Activated T-helper 2 cell treated with anti-CD3 and anti-CD28 coated beads, Interferon-gamma antibody, Interleukin-2, Interleukin-4, amounts not matched to agents 10 μg/mL and 5 μg/mL and 100 μg/mL, durations not matched to agents 14 hours and 24 hours and 36 hours (primary cell): ENCODE results near the gene HTR3A. TPM values are rescaled to one million over a fixed set of nuclear protein-coding genes. Genes with fewer than 3 reads are reported as not detected.
A peak's percentile ranks its signal among the peaks of the same experiment; 100 is the strongest.

Experiments used
- DNase-seq: peaks from one replicate; pipeline ENCODE4 v3.0.0; 2021; ENCODE audit warnings: low spot score
- H3K27ac Mint-ChIP-seq: one replicate; pipeline ENCODE4 v1.8.0; 2021; ENCODE audit warnings: mixed read lengths
- H3K27me3 Mint-ChIP-seq: one replicate; pipeline ENCODE4 v1.8.0; 2021; ENCODE audit warnings: low read depth, mixed read lengths
- H3K36me3 Mint-ChIP-seq: one replicate; pipeline ENCODE4 v1.8.0; 2021; ENCODE audit warnings: low read depth, mixed read lengths
- H3K4me1 Mint-ChIP-seq: one replicate; pipeline ENCODE4 v1.8.0; 2021; ENCODE audit warnings: low read depth, mixed read lengths
- H3K4me3 Mint-ChIP-seq: one replicate; pipeline ENCODE4 v1.8.0; 2021; ENCODE audit warnings: low read depth, mild to moderate bottlenecking, moderate library complexity, mixed read lengths
- H3K9me3 Mint-ChIP-seq: one replicate; pipeline ENCODE4 v1.8.0; 2021; ENCODE audit warnings: mixed read lengths
- intact Hi-C: fragments of 100-400 bp; cut with micrococcal nuclease; formaldehyde crosslinking; loops from one replicate; pipeline ENCODE4 v1.15.1; 2023
- total RNA-seq: library from RNA; stranded (reverse); gene quantifications from 2 replicates; pipeline ENCODE4 v1.2.3, GENCODE V29; 2022

HTR3A gene
- total RNA-seq, 1 donor from 2014 or later, result not detected

- Mint-ChIP-seq H3K4me3 (no peak overlapping the region), H3K9me3 (no peaks in the 10 kb centered on the region), H3K36me3 (no peaks in the 10 kb centered on the region), H3K27ac (no peak overlapping the region), H3K4me1 (peaks cover 1% of the 10 kb centered on the region), H3K27me3 (peaks cover 23% of the 10 kb centered on the region)
- DNase-seq, result no peak
- intact Hi-C loops, result no loop called here
Observed at GRCh38 chr11:114031967-114032320, 57.0 kb downstream of the HTR3A start.

GRCh38 chr11:114033066-114033465 lies 58.2 kb downstream of the HTR3A start:
- no peaks in the 10 kb centered on the region for H3K36me3 Mint-ChIP-seq
- peaks cover 31% of the 10 kb centered on the region for H3K27me3 Mint-ChIP-seq
- intact Hi-C loops, result no loop called here
- H3K27ac Mint-ChIP-seq, result no peak overlapping the region
- no peak overlapping the region for H3K4me3 Mint-ChIP-seq
- H3K9me3 Mint-ChIP-seq, result no peaks in the 10 kb centered on the region
- no peak for DNase-seq
- peaks cover 1% of the 10 kb centered on the region for H3K4me1 Mint-ChIP-seq

- no peaks in the 10 kb centered on the region for H3K36me3 Mint-ChIP-seq
- no peak for DNase-seq
- no peaks in the 10 kb centered on the region for H3K9me3 Mint-ChIP-seq
- intact Hi-C loops, result no loop called here
- H3K4me1 Mint-ChIP-seq, result peaks cover 1% of the 10 kb centered on the region
- H3K27ac Mint-ChIP-seq, result no peak overlapping the region
- H3K27me3 Mint-ChIP-seq, result peaks cover 33% of the 10 kb centered on the region
- no peak overlapping the region for H3K4me3 Mint-ChIP-seq
Observed at GRCh38 chr11:114033572-114033971, 58.7 kb downstream of the HTR3A start.

GRCh38 chr11:114034956-114035355 lies 60.0 kb downstream of the HTR3A start:
- no peak for DNase-seq
- Mint-ChIP-seq H3K27me3 (peaks cover 36% of the 10 kb centered on the region), H3K9me3 (no peaks in the 10 kb centered on the region), H3K4me1 (peaks cover 1% of the 10 kb centered on the region), H3K4me3 (no peak overlapping the region), H3K36me3 (no peaks in the 10 kb centered on the region), H3K27ac (no peak overlapping the region)
- intact Hi-C loops, result no loop called here

GRCh38 chr11:114036147-114036811 lies 61.4 kb downstream of the HTR3A start:
- no peaks in the 10 kb centered on the region for H3K9me3 Mint-ChIP-seq
- peaks cover 32% of the 10 kb centered on the region for H3K27me3 Mint-ChIP-seq
- no peak overlapping the region for H3K27ac Mint-ChIP-seq
- DNase-seq, result peak; percentile 38
- peaks cover 1% of the 10 kb centered on the region for H3K4me1 Mint-ChIP-seq
- intact Hi-C loops, result loop anchor here (1.0 kb wide), 2 partner anchors 42 to 225 kb away; no protein-coding TSS in a partner anchor
- H3K36me3 Mint-ChIP-seq, result no peaks in the 10 kb centered on the region
- no peak overlapping the region for H3K4me3 Mint-ChIP-seq

- Mint-ChIP-seq H3K4me1 (peaks cover 1% of the 10 kb centered on the region), H3K9me3 (no peaks in the 10 kb centered on the region), H3K4me3 (no peak overlapping the region), H3K36me3 (no peaks in the 10 kb centered on the region), H3K27ac (no peak overlapping the region), H3K27me3 (peaks cover 32% of the 10 kb centered on the region)
- intact Hi-C loops, result loop anchor here (1.0 kb wide), 2 partner anchors 43 to 224 kb away; no protein-coding TSS in a partner anchor
- no peak for DNase-seq
Observed at GRCh38 chr11:114036958-114037357, 62.0 kb downstream of the HTR3A start.

GRCh38 chr11:114039551-114039950 lies 64.6 kb downstream of the HTR3A start:
- Mint-ChIP-seq H3K36me3 (no peaks in the 10 kb centered on the region), H3K27ac (no peak overlapping the region), H3K4me3 (no peak overlapping the region), H3K9me3 (no peaks in the 10 kb centered on the region), H3K27me3 (peaks cover 30% of the 10 kb centered on the region), H3K4me1 (peaks cover 10% of the 10 kb centered on the region)
- no peak for DNase-seq
- intact Hi-C loops, result no loop called here

Other genes starting within 250 kb of the HTR3A start
- 24.4 TPM in 2 replicates for gene ZW10, start 201.4 kb upstream of the HTR3A start, total RNA-seq
- gene CLDN25, start 195.3 kb upstream of the HTR3A start, total RNA-seq, result not detected in 2 replicates
- 34.8 and 38.4 TPM in 2 replicates for gene USP28, start 99.5 kb upstream of the HTR3A start, total RNA-seq
- gene HTR3B, start 70.3 kb upstream of the HTR3A start, total RNA-seq, result not detected in 2 replicates
- gene ZBTB16, start 84.6 kb downstream of the HTR3A start, total RNA-seq, result 2.8 and 2.9 TPM in 2 replicates